GM21526 (cell line): ENCODE results near the gene ABCD2.
"Not testable (repeated sequence)": the region's sequence is repeated elsewhere in the genome, so short reads cannot be mapped to it uniquely, and the experiment has no call there.

ENCODE experiments used
- ATAC-seq: cut with Tn5 transposase; IDR thresholded peaks from one replicate; pipeline ENCODE4 v1.9.1; 2021; ENCODE audit warnings: moderate library complexity; ENCODE audit not compliant: unreplicated experiment, low FRiP score

The ABCD2 gene

DNA sequence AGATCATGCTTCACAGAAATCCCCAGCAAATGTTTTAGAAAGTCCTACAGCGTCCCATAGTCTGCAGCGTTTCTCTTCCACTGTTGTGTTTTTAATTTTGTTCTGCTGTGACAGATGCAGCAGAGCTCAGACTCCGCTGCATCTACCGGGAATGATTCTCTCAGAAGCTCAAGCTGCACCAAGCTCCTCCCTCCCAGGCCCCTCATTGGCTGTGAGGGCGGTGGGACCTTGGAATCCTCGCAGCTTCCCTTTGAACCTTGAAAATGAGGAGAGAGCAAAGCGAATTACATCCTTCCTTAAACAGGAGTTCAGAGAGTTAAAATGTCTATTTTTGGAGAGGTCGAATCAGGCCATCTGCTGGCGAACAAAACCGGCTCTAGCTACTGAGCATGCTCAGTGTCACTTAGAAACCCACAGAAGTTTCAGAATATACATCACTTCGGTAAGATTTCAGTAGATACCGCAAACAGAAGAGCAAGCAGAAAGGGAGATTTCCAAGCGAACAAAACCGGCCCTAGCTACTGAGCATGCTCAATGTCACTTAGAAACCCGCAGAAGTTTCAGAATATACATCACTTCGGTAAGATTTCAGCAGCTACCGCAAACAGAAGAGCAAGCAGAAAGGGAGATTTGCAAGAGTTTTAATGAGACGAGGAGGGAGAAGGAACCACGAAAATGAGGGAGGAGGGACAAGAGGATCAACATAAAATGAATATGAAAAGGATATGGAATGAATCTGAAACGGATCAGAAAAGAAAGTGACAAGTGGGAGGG is at the start of gene ABCD2:
TSS of gene ABCD2 (minus strand) at position 144 of the 774 bp plus-strand sequence. CDS start 188 bp downstream, outside the sequence.
- peak; percentile 74 for ATAC-seq

DNA sequence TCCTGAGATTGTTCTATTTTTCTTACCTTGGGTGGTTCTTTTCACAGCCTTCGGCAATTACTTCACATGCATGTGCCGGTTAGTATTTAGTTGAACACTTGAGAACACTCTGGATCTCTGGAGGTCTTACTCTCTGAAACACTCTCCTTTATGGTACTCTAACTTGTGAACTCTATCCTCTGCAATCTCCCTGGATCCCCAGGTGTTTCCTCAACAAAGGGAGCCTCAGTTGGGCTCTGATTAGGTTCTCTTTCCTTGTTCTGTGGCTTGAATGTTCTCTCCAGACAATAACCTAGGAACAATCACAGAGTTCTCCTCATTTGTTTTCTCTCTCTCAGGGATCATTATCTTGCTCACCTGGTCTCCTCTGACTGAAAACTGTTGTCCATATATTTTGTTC is 40.5 kb upstream of the ABCD2 start:
- no peak for ATAC-seq

DNA sequence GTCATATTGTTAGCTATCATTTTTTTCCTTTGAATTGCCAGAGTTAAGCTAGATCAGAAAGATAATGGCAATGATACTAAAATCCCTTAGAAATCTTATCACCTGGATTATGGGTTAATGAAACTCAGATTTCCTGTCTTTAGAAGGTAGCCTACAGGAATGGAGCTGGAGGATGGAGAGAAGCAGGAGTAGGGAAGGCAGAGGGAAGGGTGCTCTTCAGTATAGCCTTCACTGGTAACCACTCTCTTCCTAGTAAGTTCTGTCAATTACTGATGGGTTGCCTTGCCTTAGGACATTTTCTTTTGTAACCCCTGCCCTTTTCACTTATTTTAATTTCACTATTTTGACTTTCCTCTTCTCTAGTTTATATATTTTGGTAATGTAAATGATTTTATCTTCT is 27.8 kb upstream of the ABCD2 start:
- no peak for ATAC-seq

DNA sequence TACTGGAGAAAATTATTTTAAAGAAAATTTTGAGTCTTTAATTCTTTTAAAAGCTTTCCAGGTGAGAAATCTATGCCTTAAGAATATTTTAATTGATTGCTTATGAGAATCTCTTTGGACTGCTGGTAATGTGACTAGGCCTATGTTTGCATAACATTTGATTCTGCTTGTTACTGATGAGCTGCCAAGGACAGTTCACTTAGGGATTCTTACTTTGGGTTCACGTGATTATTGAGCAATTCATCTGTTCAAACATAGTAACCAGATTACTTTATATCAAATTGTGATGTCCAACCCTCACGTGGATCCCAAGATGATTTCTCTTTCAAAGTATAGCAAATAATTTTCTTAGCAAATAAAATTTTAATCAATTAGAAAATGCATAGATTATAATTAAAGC is 27.4 kb upstream of the ABCD2 start:
- ATAC-seq, result no peak

DNA sequence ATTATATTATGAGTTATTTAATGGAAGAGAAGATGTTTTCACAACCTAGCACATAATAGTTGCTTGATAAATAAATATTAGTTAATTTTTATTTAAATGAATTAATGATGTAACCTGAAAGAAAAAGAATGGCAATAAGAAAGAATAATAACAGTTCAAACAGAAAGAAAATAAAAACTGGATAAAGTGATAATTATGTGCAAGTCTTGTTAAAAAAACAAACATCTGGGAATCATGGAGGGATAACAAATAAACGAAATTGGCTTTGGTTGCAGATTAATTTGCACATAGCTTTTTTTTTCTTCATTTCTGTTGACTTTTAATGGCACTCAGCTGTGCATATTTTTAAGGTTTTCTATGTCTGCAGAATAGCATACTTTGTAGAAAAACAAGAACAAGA is 23.4 kb upstream of the ABCD2 start:
- no peak for ATAC-seq

DNA sequence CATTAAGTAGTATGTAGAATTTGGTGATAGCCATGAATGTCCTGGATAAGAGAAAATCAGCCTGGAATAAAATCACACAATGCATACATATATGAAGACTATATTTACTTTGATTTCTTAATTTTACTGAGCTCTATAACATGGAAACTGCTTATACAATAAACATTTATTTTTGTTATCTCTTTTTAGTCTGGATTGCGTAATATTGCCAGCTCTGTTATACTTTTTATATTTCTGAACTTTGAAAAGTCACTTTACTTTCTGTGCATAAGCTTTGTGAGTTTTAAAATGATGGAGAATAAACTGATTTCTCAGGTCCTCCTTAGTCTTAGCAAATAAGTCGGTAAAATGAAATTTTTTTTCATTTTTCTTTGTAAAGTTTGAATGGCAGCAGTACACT is 19.2 kb upstream of the ABCD2 start:
- no peak for ATAC-seq

DNA sequence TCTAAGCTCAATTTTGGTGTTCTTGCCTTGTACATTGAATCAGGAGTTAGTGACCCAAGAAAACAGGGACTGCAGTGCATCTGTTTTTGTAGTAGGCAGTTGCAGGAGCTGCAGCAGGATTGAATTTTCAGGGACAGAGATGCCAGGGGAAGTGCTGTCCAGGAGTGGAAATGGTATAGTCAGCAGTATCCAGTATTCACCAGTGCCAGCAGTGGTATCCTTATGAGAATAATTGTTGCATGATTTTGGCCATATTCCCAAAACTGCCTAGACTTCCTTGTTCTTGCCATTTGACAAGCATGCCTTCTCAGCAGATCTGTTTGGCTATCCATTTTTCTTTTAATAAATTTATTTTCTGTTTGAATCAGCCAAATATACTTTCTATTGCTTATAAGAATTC is 18.6 kb upstream of the ABCD2 start:
- no peak for ATAC-seq

DNA sequence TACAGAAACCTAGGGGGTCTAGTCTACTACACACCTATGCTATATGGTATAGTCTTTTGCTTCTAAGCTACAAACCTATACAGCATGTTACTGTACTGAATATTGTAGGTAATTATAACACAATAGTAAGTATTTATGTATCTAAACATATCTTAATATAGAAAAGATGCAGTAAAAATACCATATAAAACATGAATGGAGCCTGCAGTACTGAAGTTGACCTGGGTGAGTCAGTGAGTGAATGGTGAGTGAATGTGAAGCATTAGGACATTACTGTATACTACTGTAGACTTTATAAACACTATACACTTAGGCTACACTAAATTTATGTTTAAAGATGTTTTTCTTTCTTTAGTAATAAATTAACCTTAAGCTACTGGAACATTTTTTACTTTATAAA is 13.1 kb upstream of the ABCD2 start:
- ATAC-seq, result no peak

DNA sequence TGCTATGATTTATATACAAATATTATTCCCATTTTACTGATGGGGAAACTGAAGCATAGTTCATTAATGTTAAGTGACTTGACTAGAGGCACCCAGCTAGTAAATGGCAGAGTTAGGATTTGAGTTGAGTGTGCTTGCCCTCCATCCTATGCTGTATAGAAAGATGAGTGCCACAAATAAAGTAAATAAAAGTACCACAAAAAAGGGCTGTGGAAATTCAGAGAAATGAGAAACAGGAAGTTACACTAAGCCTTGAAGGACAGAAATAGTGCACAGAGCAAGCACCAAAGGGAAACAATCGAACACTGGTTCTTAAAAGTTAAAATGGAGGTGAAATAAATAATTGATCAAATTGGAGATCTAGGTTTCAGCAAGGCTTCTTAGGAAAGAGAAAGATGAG is 9.2 kb upstream of the ABCD2 start:
- ATAC-seq, result no peak

DNA sequence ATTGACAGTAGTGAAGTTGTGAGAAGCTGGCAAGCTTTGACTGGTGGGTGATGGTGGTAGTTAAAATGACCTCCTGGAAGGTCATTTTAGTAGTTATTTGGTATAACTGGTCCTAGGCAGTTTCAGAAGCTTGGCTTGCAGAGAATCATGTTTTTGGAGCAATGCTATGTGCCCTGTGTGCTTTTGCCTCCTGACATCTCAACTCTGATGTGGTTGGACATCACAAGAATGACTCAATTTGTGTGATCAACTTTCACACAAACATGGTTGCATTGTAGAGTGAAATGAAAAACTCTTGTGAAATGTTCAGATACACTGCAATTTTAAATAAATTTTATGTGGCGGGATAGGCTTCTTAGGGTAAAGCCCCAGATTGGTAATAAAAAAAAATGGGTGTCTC is 8.3 kb upstream of the ABCD2 start:
- ATAC-seq, result no peak

DNA sequence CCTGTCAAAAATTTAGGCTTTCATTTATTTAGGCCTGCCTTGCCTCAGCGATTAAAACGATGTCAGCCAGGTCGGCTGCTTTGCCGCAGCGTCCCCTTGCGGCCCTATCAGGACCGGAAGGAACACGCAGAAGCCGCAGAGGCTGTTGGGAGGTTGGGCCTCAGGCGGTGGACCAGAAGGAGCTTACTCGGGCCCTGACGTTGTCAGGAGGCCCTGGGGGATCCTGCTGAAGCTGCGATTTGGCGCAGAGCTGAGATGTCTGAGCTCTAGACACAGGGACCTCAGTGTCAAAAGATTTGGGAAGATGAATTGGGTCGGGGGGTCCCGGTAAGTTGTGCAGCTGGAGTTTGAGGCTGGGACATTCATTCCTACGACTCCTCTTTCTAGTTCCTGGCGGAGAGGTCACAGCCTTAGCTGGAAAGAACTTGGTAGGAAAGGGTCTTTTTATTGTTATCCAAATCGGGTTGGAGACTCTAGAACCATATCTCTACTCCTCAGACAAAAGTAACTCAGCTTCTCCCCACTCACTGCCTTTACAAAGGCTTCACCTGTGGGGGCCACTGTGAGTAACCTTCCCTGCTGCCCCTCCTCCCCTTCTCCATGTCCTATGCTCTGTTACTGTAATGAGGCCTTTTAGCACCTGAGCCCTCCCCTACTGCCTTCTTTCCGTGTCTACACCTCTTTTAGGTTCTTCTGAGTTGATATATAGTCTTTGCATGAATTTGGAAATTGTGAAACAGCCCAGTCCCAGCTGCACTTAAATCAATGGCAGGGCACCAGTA is 6.6 kb upstream of the ABCD2 start:
- ATAC-seq, result no peak

DNA sequence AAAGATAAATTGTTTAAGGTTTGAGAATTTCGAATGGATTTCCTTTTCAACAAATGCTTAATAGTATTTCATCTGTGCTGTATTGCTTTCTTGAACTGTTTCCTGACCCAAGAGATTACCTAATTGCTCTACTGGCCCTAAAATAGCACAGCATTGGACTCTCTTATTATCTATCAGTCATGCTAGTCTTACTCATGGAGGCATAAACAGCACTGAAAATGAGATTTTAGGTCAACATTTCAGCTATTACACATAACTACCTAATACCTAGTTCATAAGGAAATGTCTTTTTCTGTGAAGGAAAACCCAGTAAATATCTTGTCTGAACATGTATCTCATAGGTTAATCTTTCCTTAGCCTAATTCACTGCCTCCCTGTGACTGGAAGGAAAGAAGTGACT is 4.3 kb upstream of the ABCD2 start:
- no peak for ATAC-seq

DNA sequence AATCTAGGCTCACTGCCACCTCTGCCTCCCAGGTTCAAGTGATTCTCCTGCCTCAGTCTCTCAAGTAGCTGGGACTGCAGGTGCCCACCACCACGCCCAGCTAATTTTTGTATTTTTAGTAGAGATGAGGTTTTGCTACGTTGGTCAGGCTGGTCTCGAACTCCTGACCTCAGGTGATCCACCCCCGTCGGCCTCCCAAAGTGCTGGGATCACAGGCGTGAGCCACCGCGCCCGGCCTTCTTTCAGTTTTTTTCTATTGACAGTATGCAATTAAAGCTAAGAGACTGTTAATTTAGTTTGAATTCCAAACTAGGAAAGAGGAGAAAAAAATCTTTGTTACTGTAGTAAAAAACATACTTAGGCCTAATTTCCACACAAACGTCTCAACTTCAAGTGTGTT is 3.6 kb upstream of the ABCD2 start:
- ATAC-seq, result not testable (repeated sequence)

DNA sequence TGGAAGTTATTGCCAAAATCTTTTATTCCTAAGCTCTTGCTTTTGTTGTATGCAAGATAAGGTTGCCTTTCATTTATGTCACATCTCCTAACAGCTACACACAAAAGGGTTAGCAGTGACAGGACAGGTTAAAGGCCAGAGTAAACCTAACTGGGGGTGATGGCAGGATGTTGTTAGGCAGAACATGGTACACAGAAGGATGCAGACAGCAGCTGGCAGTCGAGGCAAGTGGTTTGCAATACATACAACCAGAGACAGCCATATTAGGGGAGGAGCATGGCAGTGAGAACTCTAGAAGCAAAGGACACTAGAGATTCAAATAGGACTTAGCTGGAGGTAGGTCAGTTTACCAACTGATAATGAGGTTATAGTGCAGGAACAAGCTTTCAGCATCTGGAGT is 2.7 kb upstream of the ABCD2 start:
- ATAC-seq, result no peak

DNA sequence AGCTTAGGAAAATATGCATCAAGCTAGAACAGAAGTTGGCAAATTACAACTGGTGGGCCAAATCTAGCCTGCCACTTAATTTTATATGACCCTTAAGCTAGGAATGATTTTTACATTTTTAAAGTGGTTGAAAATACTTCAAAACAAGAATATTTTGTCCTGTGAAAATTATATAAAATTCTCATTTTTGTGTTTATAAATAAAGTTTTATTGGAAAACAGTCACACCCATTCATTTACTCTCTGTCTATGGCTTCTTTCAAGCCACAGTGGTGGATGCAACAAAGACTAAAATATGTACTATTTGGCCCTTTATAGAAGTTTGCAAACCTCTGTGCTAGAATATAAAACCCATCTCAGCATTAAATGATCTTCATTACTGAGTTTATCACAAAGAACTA is 2.1 kb upstream of the ABCD2 start:
- no peak for ATAC-seq

DNA sequence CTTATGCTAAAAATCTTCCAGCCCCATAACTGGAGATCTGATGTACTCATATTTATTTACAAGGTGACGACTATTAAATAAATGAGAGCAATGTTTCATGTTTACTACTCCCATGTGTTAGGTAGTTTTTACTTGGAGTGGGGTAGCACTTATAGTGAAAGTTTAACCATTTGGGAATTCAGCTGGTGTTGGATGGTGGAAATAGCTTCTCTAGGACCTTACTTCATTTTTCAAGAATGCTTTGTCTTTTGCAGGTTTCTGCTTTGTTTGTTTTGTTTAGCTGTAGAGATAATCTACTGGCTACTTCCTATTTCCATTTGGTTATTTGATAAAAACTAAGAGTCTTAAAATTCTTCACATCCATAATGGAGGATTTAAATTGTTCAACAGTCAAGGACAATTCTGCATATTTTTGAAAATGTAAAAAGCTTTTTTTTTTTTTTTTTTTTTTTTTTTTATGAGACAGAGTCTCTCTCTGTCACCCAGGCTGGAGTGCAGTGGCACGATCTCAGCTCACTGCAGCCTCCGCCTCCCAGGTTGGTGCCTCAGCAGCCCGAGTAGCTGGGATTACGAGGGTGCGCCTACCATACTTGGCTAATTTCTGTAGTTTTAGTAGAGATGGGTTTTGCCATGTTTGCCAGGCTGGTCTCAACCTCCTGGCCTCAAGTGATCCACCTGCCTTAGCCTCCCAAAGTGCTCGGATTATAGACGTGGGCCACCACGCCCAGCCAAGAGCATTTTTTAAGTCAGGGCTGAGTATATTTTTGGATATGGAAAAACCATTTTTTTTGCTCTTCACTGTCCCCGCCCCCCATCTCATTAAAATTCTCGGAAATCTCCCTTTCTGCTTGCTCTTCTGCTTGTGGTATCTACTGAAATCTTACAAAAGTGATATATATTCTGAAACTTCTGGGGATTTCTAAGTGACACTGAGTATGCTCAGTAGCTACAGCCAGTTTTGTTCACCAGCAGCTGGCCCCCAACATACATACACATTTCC is 1.4 kb upstream of the ABCD2 start:
- peak; percentile 31 for ATAC-seq

DNA sequence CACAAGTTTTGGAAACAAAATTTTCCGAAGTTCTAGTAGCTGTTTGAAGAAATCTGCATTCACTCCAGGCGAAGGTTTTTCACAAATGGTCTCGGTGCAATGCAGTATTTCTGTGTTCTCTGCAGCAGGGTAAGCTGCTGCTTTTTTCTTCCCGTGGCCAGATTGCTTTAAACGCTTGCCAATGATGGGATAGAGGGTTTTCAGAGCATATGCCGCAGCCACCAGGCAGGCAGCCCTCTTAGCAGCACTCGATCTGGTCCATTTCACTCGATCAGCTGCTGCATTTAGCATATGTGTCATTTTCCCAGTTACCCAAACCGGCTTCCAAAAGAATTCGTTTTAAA is 315 bp downstream of the ABCD2 start:
- peak; percentile 17 for ATAC-seq

DNA sequence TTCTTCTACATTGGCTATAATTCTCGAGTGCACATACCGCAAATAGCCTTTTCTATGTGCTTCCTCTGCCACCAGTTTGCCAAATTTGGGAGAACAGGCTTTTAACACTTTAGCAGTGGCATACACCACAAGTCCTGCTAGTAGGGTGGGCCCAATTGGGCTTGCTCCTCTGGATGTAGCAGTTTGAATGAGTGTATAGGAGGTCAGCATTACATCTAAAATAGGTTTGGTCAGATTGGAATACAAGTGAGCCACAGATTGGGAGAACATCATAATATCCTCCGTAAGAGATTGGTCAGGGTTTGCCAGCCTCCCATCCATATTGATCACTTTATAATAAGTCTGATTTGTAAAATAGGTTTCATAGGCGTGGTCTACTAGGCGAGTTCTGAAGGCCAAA is 902 bp downstream of the ABCD2 start:
- no peak for ATAC-seq

DNA sequence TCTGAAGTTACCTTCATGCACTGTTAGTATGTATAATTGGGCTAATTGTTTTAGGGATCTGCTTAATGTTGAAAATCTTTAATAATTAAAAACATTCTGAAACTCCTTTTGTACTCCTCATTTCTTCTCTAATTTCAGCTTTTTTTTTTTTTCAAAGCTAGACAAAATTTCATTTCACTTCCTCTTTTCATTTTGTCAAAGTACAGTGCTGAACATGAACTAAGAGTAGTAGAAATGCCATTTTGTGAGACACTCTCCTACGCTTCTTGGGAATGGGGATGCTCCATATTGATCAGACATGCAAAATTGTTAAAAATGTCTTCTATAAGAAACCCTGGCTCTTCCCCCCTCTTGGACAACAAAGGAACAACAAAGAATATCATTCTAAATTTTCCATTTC is 1.7 kb downstream of the ABCD2 start:
- no peak for ATAC-seq

DNA sequence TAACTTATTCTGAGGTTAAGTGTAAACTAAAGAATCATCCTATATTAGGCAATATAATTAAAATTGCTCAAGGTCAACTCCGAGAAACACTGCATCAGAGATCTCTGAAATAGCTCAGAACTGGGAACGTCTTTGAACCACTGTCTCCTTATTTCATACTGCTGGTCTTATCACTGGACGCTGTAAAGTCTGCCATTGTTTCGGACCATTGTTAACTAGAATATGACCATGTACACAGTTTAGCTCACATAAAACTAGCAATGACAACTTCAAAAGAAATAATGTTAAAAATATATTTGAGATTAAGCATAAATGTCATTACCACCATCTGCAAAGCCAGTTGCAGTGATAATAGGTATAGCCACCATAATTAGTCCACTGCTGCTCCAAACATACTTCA is 2.9 kb downstream of the ABCD2 start:
- ATAC-seq, result no peak

DNA sequence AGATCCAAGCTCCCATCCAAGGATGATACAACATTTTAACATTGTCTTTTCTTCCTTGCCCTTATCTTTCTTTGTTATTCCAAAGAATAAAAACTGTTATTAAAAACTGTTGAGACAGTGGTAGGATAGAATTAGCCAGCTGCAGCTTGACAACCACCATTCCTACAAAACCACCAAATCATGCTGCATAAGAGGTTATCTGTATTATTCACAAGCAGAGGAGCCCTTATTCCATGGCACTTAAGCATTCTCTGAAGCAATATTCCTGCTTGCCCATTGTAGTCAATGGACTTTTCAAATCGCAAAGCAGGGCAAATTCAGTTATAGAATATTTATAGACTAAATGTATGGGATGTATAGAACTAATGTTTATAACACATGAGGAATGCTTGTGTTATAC is 3.4 kb downstream of the ABCD2 start:
- no peak for ATAC-seq
